Ovary (tissue), 9 donors: ENCODE results near the gene MTLN. TPM values are rescaled to one million over a fixed set of nuclear protein-coding genes. Genes with fewer than 3 reads are reported as not detected.

Experiments
- DNase-seq, 5 donors: peaks; one replicate each; pipeline ENCODE4 v3.0.0-alpha.2; 2019 to 2020
- H3K27ac ChIP-seq, 2 donors: fragments of 200-600 bp; one replicate each; pipeline versions ENCODE4 v1.5.1 to v1.8.0; 2019 to 2022
- H3K27me3 ChIP-seq: fragments of 200-600 bp; one replicate; pipeline ENCODE4 v1.8.0; 2022
- H3K36me3 ChIP-seq: fragments of 200-600 bp; sonication (generic); one replicate; pipeline ENCODE4 v1.5.1; 2019
- H3K4me1 ChIP-seq: one replicate; pipeline ENCODE4 v1.8.1; 2013; ENCODE audit warnings: mild to moderate bottlenecking, moderate library complexity; ENCODE audit not compliant: insufficient read depth
- H3K4me3 ChIP-seq: fragments of 200-600 bp; sonication (generic); one replicate; pipeline ENCODE4 v1.5.1; 2017
- H3K9me3 ChIP-seq, 2 donors: fragments of 200-600 bp in 1 of 2; sonication (generic) in 1 of 2; one replicate each; pipeline versions ENCODE4 v1.5.1 to v1.8.1; 2013 to 2019; ENCODE audit warnings: mild to moderate bottlenecking in 1 of 2, moderate library complexity in 1 of 2
- CTCF ChIP-seq, 3 donors: fragments of 450-650 bp in 2 of 3; fragments of 200-600 bp in 1 of 3; IDR thresholded peaks; one replicate each; pipeline versions ENCODE4 v1.5.1 to v1.8.0; 2016 to 2022; ENCODE audit warnings: antibody characterized with exemption in 3 of 3, mild to moderate bottlenecking in 1 of 3
- EP300 ChIP-seq: sonication (generic); formaldehyde crosslinking; IDR thresholded peaks from one replicate; pipeline ENCODE4 v1.6.1; 2017; ENCODE audit warnings: antibody characterized with exemption
- POLR2A ChIP-seq: fragments of 450-650 bp; IDR thresholded peaks from one replicate; pipeline ENCODE4 v1.6.1; 2017; ENCODE audit warnings: antibody characterized with exemption, mild to moderate bottlenecking, moderate library complexity
- WGBS, 3 donors: extraction: QIAGEN DNeasy Blood & Tissue Kit in 1 of 3; methylation state at CpG; one replicate each; pipeline versions ENCODE4 v1.1.5 to v1.1.7; 2013 to 2017; 5-methylcytosine and 5-hydroxymethylcytosine counted together
- intact Hi-C, 4 donors: fragments of 100-400 bp; cut with DNase I; formaldehyde crosslinking; loops; one replicate each; pipeline versions ENCODE4 v1.11.0 to v1.15.1; 2022 to 2023
- polyA plus RNA-seq, 2 donors: library from polyadenylated mRNA; stranded (reverse); fragments of 200-250 nt in 1 of 2; fragments of 350-450 nt in 1 of 2; fragmentation: Illumina TruSeq in 1 of 2; extraction: RNeasy Lipid Tissue Mini Kit (QIAGEN cat#74804) in 1 of 2; gene quantifications; one replicate each; pipeline ENCODE4 v1.2.3, GENCODE V29; 2013 to 2014
- total RNA-seq, 7 donors: library from RNA; depleted of rRNA in 2 of 7; stranded (reverse); fragments of >200 nt in 2 of 7; fragmentation: NEBNext Ultra II Directional in 3 of 7; extraction: Animal tissue kit (Norgen Biotek cat#: 25700) in 3 of 7; gene quantifications; one replicate each; pipeline versions ENCODE4 v1.1.0 to v1.2.4, GENCODE V29; 2016 to 2023
- donor health status: DM: no; HTN: no; CAD: no; lungs with moderate emphysema.
- donor health status: DM: no; HTN: no; CAD: no.
- donor health status: Bipolar disorder and iron deficiency.
- donor health status: DM: yes; HTN: yes; CAD: no.
- donor health status: DM: no; HTN: no; CAD: no.
- donor health status: DM: yes; HTN: yes; CAD: no.

Gene MTLN
- total and polyA plus RNA-seq, 9 donors = 2.5 to 125 (median 45.5) TPM

- H3K9me3 ChIP-seq = peaks cover 0 to 4% of the 10 kb centered on the region in 2 donors
- no peaks in the 10 kb centered on the region for H3K27me3 ChIP-seq
- no peaks in the 10 kb centered on the region for H3K4me1 ChIP-seq
- no peak for DNase-seq
- TF ChIP-seq EP300 = no peak
- TF ChIP-seq POLR2A = no peak
- TF ChIP-seq CTCF (IDR thresholded peaks at IDR 0.05) = no peak
- H3K27ac ChIP-seq = no peak overlapping the region
- intact Hi-C loops = no loop called here
- no peak overlapping the region for H3K4me3 ChIP-seq
- H3K36me3 ChIP-seq = no peaks in the 10 kb centered on the region
These were observed 32.3 kb downstream of the MTLN start for GRCh38 chr2:110180036-110180435.

- no peak overlapping the region for H3K27ac ChIP-seq
- WGBS, 3 donors = 86 to 94% (median 91%) methylated on average over 1 of the region's 1 CpG
- TF ChIP-seq EP300 = no peak
- no peak for TF ChIP-seq CTCF (IDR thresholded peaks at IDR 0.05)
- no peak for TF ChIP-seq POLR2A
- H3K27me3 ChIP-seq = no peaks in the 10 kb centered on the region
- H3K9me3 ChIP-seq = no peaks in the 10 kb centered on the region
- no peaks in the 10 kb centered on the region for H3K4me1 ChIP-seq
- DNase-seq = no peak
- H3K36me3 ChIP-seq = no peaks in the 10 kb centered on the region
- intact Hi-C loops = no loop called here
- H3K4me3 ChIP-seq = no peak overlapping the region
These were observed 38.8 kb downstream of the MTLN start for GRCh38 chr2:110173523-110173922.

- Histone ChIP-seq H3K27me3 (no peaks in the 10 kb centered on the region), H3K9me3 (no peaks in the 10 kb centered on the region), H3K27ac (no peak overlapping the region), H3K4me1 (no peaks in the 10 kb centered on the region), H3K36me3 (no peaks in the 10 kb centered on the region), H3K4me3 (no peak overlapping the region)
- 92 to 94% (median 92%) methylated on average over 6 of the region's 6 CpGs for WGBS, 3 donors
- intact Hi-C loops = no loop called here
- TF ChIP-seq POLR2A = no peak
- no peak for TF ChIP-seq EP300
- no peak for DNase-seq
These were observed 39.8 kb downstream of the MTLN start for GRCh38 chr2:110172506-110172905.

GRCh38 chr2:110170102-110170501, 42.2 kb downstream of the MTLN start:
- H3K4me1 ChIP-seq = no peaks in the 10 kb centered on the region
- intact Hi-C loops = no loop called here
- TF ChIP-seq CTCF (IDR thresholded peaks at IDR 0.05) (no peak), EP300 (no peak), POLR2A (no peak)
- no peak for DNase-seq
- H3K9me3 ChIP-seq = no peaks in the 10 kb centered on the region
- no peak overlapping the region for H3K27ac ChIP-seq
- no peaks in the 10 kb centered on the region for H3K27me3 ChIP-seq
- no peak overlapping the region for H3K4me3 ChIP-seq
- 83 to 89% (median 85%) methylated on average over 3 of the region's 3 CpGs for WGBS, 3 donors
- no peaks in the 10 kb centered on the region for H3K36me3 ChIP-seq

GRCh38 chr2:110167326-110168000, 44.9 kb downstream of the MTLN start:
- intact Hi-C loops = no loop called here
- H3K4me1 ChIP-seq = no peaks in the 10 kb centered on the region
- no peak overlapping the region for H3K4me3 ChIP-seq
- TF ChIP-seq EP300 = no peak
- no peak for TF ChIP-seq POLR2A
- no peak for TF ChIP-seq CTCF (IDR thresholded peaks at IDR 0.05)
- WGBS, 3 donors = 72 to 81% (median 76%) methylated on average over 5 of the region's 5 CpGs
- no peaks in the 10 kb centered on the region for H3K9me3 ChIP-seq
- no peak overlapping the region for H3K27ac ChIP-seq
- no peak for DNase-seq
- no peaks in the 10 kb centered on the region for H3K36me3 ChIP-seq
- no peaks in the 10 kb centered on the region for H3K27me3 ChIP-seq
